HG03064 (cell line): Measurements from ENCODE around the gene CDV3.

ENCODE experiments used
- ATAC-seq: cut with Tn5 transposase; IDR thresholded peaks from one replicate; pipeline ENCODE4 v1.9.1; 2021; ENCODE audit warnings: low read depth; ENCODE audit not compliant: unreplicated experiment

The CDV3 gene

GRCh38 chr3:133563816-133564215, 9.7 kb upstream of the CDV3 start:
- ATAC-seq: no peak

GRCh38 chr3:133568294-133569014, 5.0 kb upstream of the CDV3 start:
- no peak for ATAC-seq

GRCh38 chr3:133570139-133570936, 3.1 kb upstream of the CDV3 start:
- no peak for ATAC-seq

GRCh38 chr3:133570937-133571320, 2.6 kb upstream of the CDV3 start:
- no peak for ATAC-seq

GRCh38 chr3:133572158-133573053, 1.1 kb upstream of the CDV3 start:
- ATAC-seq: peak; percentile 23

GRCh38 chr3:133573054-133573628, 345 bp upstream of the CDV3 start:
- peak; percentile 64 for ATAC-seq

- peak; percentile 33 for ATAC-seq
Measured at GRCh38 chr3:133574260-133574881, 885 bp downstream of the CDV3 start.

- no peak for ATAC-seq
Measured at GRCh38 chr3:133575086-133575485, 1.6 kb downstream of the CDV3 start.

GRCh38 chr3:133576169-133576568, 2.7 kb downstream of the CDV3 start:
- ATAC-seq: no peak

- no peak for ATAC-seq
Measured at GRCh38 chr3:133578548-133579191, 5.2 kb downstream of the CDV3 start.

- ATAC-seq: no peak
Measured at GRCh38 chr3:133583396-133583795, 9.9 kb downstream of the CDV3 start.

GRCh38 chr3:133588035-133588434, 14.5 kb downstream of the CDV3 start:
- no peak for ATAC-seq

- no peak for ATAC-seq
Measured at GRCh38 chr3:133588784-133589465, 15.4 kb downstream of the CDV3 start.

- no peak for ATAC-seq
Measured at GRCh38 chr3:133589503-133589902, 16.0 kb downstream of the CDV3 start.

- ATAC-seq: no peak
Measured at GRCh38 chr3:133591271-133591742, 17.8 kb downstream of the CDV3 start.

GRCh38 chr3:133592843-133593242, 19.4 kb downstream of the CDV3 start:
- ATAC-seq: no peak

- ATAC-seq: no peak
Measured at GRCh38 chr3:133593243-133593642, 19.8 kb downstream of the CDV3 start.

GRCh38 chr3:133595341-133595740, 21.9 kb downstream of the CDV3 start:
- ATAC-seq: no peak

- no peak for ATAC-seq
Measured at GRCh38 chr3:133598405-133598804, 24.9 kb downstream of the CDV3 start.
